Ecto neural progenitor cell (in vitro differentiated cells): Measurements from ENCODE around the gene SKIC8.
"Not testable (repeated sequence)": the region's sequence is repeated elsewhere in the genome, so short reads cannot be mapped to it uniquely, and the experiment has no call there.

Source experiments
- DNase-seq: peaks from one replicate; pipeline ENCODE4 v3.0.0-alpha.2; 2018; ENCODE audit warnings: low spot score

Gene SKIC8

GRCh38 chr15:78251136-78251535, 48.3 kb downstream of the SKIC8 start:
- DNase-seq, result no peak

GRCh38 chr15:78249131-78249530, 50.3 kb downstream of the SKIC8 start:
- DNase-seq, result no peak

GRCh38 chr15:78247911-78248310, 51.5 kb downstream of the SKIC8 start:
- no peak for DNase-seq

DNA sequence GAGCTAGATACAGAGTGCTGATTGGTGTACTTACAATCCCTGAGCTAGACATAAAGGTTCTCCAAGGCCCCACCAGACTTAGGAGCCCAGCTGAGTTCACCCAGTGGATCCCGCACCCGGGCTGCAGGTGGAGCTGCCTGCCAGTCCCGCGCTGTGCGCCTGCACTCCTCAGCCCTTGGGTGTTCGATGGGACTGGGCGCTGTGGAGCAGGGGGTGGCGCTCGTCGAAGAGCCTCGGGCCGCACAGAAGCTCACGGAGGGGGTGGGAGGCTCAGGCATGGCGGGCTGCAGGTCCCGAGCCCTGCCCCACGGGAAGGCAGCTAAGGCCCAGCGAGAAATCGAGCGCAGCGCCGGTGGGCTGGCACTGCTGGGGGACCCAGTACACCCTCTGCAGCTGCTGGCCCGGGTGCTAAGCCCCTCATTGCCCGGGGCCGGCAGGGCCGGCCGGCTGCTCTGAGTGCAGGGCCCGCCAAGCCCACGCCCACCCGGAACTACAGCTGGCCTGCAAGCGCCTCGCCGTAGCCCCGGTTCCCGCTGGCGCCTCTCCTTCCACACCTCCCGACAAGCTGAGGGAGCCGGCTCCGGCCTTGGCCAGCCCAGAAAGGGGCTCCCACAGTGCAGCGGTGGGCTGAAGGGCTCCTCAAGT, 53.3 kb downstream of the SKIC8 start:
- DNase-seq, result not testable (repeated sequence)

DNA sequence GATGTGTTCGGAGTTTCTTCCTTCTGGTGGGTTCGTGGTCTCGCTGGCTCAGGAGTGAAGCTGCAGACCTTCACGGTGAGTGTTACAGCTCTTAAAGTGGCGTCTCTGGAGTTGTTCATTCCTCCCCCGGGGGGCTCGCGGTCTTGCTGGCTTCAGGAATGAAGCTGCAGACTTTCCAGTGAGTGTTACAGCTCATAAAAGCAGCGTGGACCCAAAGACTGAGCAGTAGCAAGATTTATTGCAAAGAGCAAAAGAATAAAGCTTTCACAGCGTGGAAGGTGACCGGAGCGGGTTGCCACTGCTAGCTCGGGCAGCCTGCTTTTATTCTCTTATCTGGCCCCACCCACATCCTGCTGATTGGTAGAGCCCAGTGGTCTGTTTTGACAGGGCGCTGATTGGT, 54.0 kb downstream of the SKIC8 start:
- not testable (repeated sequence) for DNase-seq

- DNase-seq, result no peak
Measured at GRCh38 chr15:78244893-78245292, 54.5 kb downstream of the SKIC8 start.

DNA sequence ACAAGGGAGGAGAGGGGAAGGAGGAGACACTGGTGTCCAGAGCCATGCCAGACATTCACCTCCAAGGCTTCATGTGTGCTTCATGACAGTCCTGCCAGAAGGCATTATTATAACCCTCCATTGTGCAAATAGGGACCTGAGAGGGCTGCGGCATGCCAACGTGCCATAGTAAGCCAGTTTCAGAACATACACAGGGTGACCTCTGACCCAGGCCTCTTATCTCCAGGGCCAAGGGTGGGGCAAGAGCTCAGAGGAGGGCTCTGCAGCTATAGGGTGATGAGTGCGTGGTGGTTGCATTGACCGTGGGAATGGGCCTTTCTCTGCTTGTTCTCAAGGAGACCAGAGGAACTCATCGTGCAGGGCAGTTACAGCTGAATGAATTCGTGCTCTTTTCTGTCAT, 55.3 kb downstream of the SKIC8 start:
- DNase-seq, result no peak

DNA sequence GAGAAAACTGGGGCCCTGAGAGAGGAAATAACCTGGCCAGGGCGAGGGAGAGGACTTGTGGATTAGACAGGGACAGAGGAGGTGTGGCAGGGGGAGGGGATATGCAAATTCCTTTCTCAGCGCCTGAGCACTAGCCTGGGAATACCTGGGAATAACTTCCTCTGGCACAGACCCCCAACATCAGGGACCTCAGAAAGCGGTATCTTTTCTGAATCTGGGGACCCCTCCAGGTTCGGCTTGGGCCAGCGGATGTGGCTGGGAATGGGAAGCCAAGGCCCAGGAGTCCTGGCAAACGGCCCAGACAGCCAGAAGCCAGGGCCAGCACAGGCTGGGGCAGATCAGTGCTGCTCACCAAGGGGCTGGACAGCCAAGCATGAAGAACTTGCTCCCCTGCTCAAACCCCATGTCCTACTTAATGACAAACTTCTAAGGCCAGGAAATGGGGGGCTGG, 55.9 kb downstream of the SKIC8 start:
- no peak for DNase-seq

GRCh38 chr15:78243058-78243457, 56.4 kb downstream of the SKIC8 start:
- no peak for DNase-seq

- no peak for DNase-seq
Measured at GRCh38 chr15:78242128-78242527, 57.3 kb downstream of the SKIC8 start.

DNA sequence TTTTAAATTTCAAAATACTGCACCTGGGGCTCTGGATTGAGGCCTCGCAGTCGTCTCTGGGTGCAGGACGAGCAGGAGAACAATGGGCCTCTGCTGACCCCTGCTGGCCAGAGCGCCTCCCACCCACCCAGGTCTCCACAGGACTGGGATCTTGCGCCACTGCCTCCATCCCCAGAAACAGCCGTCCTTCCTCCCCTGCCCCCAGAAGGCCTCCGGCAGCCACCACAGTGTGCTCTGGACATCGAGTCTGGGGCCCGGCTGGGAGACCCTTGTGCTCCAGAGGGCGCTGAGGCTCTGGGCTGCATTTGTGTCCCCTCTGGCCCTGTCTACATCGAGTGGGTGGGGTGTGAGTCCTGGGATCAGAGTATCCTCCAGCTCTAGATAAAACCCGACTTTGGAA, 58.4 kb downstream of the SKIC8 start:
- DNase-seq, result peak; percentile 89

- no peak for DNase-seq
Measured at GRCh38 chr15:78239811-78240210, 59.6 kb downstream of the SKIC8 start.

- no peak for DNase-seq
Measured at GRCh38 chr15:78237146-78237545, 62.3 kb downstream of the SKIC8 start.

- DNase-seq, result no peak
Measured at GRCh38 chr15:78236491-78236890, 62.9 kb downstream of the SKIC8 start.

DNA sequence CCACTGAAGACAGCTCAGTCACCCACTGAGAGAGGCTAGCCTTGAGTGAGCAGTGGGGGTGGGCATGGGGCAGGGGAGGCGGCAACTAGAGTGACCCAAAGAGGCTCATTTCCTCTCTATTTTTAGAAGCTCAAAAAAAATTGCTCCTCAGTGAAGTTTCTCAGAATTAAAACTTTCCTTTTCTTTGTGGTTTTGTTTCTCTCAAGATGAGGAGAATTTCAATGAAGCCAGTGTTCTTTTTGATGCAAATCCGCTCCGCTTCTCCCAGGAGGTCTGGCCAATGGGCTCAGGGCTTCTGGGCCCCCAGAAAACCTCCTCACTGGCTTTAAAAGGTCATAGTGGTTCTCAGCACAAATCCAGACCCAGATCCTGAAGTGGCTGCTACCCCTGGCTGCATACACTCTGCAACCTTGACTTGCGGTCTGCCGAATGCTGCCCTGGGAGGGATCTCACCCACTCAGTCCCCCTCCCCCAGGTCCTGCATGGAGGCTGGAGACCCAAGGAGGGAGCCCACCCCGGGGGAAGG, 64.8 kb downstream of the SKIC8 start, which contains the start of gene ACSBG1:
Gene ACSBG1, minus strand, starts transcription at position 51 of the 526 bp plus-strand sequence. CDS start 64 bp downstream, outside the sequence.
- no peak for DNase-seq

- DNase-seq, result no peak
Measured at GRCh38 chr15:78233496-78233895, 65.9 kb downstream of the SKIC8 start.
